GM12892 (cell line): ENCODE measurements around the gene USP15.
"Not testable (repeated sequence)": the region's sequence is repeated elsewhere in the genome, so short reads cannot be mapped to it uniquely, and the experiment has no call there.

Experiments
- DNase-seq: peaks from one replicate; pipeline ENCODE4 v3.0.0; 2011; ENCODE audit not compliant: insufficient read length
- FAIRE-seq: peaks from 2 replicates; lab custom pipeline; 2011; peaks lifted over from hg19 to GRCh38; lab: Jason Lieb, UNC
- POLR2A ChIP-seq: IDR thresholded peaks from 2 replicates; pipeline ENCODE4 v1.6.1; 2011; ENCODE audit warnings: low read depth, low read length, control low read depth
- POLR2AphosphoS5 ChIP-seq: IDR thresholded peaks from 2 replicates; pipeline ENCODE4 v1.6.1; 2011; ENCODE audit warnings: low read depth, low read length, control low read depth
- TAF1 ChIP-seq: IDR thresholded peaks from 2 replicates; pipeline ENCODE4 v1.6.1; 2011; ENCODE audit warnings: low read depth, mild to moderate bottlenecking, control low read depth, low read length, borderline replicate concordance

The USP15 gene

DNA sequence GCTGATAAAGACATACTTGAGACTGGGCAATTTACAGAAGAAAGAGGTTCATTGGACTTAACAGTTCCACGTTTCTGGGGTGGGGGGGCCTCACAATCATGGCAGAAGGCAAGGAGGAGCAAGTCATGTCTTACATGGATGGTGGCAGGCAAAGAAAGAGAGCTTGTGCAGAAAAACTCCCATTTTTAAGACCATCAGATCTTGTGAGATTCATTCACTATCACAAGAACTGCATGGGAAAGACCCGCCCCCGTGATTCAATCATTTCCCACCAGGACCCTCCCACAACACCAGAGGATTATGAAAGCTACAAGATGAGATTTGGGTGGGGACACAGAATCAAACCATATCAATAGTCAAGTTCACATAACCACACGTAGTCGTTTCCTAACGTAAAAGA lies 85.5 kb downstream of the USP15 start:
- DNase-seq (no peak), FAIRE-seq (no peak)
- TF ChIP-seq TAF1 (no peak), POLR2A (no peak), POLR2AphosphoS5 (no peak)

- no peak for DNase-seq
- TF ChIP-seq POLR2AphosphoS5 (no peak), TAF1 (no peak), POLR2A (no peak)
- FAIRE-seq = no peak
These were observed 86.6 kb downstream of the USP15 start for GRCh38 chr12:62346817-62347216.

DNA sequence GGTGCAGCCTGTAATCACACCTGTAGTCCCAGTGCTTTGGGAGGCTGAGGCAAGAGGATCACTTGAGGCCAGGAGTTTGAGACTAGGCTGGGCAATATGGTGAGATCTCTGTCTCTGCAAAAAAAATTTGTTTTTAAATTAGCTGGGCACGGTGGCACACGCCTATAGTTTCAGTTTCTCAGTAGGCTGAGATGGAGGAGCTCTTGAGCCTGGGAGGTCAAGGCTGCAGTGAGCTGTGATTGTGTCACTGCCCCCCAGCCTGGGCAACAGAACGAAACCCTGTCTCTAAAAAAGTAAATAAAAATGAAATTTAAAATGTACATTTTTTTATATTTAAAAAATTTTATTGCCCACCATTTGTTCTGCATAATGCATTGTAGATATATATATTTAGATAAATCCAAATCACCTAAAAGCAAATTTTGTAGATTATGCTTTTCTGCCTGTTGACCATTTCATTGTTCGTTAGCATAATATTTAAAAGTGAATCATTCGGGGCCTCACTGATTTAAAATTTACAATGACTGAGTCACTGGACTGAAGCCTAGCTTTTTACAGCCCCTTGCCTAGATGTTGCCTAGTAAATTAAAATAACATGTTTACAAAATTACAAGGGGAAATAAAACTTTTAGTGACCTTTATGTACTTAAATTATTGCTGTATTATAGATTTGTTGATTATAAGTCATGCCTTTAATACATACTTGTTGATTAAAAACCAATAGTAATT lies 87.9 kb downstream of the USP15 start:
- DNase-seq = no peak
- TF ChIP-seq POLR2AphosphoS5 (no peak), TAF1 (no peak), POLR2A (no peak)
- no peak for FAIRE-seq

GRCh38 chr12:62350554-62350953 lies 90.3 kb downstream of the USP15 start:
- TF ChIP-seq POLR2A (no peak), TAF1 (no peak), POLR2AphosphoS5 (no peak)
- no peak for DNase-seq
- FAIRE-seq = no peak

DNA sequence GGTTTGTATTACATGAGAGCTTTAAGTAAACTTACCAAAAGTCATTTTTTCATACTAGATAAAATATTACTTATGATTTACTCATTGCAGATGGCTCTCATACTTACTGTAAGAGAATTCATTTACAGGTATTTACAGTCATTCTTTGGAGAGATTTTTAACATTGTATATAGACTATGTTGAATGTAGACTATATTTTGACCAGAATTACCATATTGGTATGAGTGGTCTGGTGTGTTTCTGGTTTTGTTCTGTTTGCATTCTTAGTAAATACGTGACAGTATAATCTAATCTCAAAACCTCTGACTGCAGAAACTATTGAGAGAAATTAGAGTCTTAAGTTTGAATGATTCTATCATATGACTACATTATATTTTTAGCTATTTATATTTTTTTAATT lies 91.1 kb downstream of the USP15 start:
- TF ChIP-seq POLR2A (no peak), TAF1 (no peak), POLR2AphosphoS5 (no peak)
- FAIRE-seq = no peak
- DNase-seq = no peak

- FAIRE-seq = no peak
These were observed 100.8 kb downstream of the USP15 start for GRCh38 chr12:62361048-62361447.

DNA sequence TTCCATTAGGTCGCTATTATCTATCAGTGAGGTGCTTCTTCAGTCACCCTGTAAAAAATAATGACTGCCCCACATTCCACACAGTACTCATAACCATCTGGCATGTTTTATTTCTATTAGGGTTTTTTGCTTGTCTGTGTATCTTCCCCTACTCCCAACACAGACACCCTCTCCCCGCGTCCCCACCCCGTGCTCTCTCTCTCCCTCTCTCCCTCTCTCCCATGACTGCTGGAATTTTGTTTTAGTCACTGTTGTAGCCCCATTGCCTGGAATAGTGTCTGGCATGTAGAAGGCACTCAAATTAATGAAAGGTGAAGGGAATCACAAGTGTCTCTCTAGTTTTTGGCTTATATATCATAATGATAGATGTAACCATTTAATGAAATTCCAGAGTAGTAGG lies 103.3 kb downstream of the USP15 start:
- FAIRE-seq (no peak), DNase-seq (no peak)
- no peak for TF ChIP-seq TAF1
- TF ChIP-seq POLR2AphosphoS5 = no peak
- no peak for TF ChIP-seq POLR2A

More at GRCh38 chr12:62361048-62361447, 100.8 kb downstream of the USP15 start:
- DNase-seq = no peak
- TF ChIP-seq POLR2A (no peak), TAF1 (no peak), POLR2AphosphoS5 (no peak)

- FAIRE-seq = not testable (repeated sequence)
These were observed 104.5 kb downstream of the USP15 start for GRCh38 chr12:62364697-62365096.

DNA sequence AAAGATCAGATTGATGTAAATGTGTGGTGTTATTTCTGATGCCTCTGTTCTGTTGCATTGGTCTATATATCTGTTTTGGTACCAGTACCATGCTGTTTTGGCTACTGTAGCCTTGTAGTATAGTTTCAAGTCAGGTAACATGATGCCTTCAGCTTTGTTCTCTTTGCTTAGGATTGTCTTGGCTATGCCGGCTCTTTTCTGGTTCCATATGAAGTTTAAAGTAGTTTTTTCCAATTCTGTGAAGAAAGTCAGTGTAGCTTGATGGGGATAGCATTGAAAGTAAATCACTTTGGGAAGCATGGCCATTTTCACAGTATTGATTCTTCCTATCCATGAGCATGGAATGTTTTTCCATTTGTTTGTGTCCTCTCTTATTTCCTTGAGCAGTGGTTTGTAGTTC lies 105.6 kb downstream of the USP15 start:
- FAIRE-seq = not testable (repeated sequence)

More at GRCh38 chr12:62364697-62365096, 104.5 kb downstream of the USP15 start:
- DNase-seq = not testable (repeated sequence)

GRCh38 chr12:62368430-62369223 lies 108.4 kb downstream of the USP15 start:
- not testable (repeated sequence) for FAIRE-seq, DNase-seq

More for the DNA sequence above, 105.6 kb downstream of the USP15 start:
- not testable (repeated sequence) for DNase-seq

GRCh38 chr12:62370189-62370588 lies 110.0 kb downstream of the USP15 start:
- TF ChIP-seq POLR2A (no peak), TAF1 (no peak), POLR2AphosphoS5 (no peak)
- FAIRE-seq = no peak
- no peak for DNase-seq

DNA sequence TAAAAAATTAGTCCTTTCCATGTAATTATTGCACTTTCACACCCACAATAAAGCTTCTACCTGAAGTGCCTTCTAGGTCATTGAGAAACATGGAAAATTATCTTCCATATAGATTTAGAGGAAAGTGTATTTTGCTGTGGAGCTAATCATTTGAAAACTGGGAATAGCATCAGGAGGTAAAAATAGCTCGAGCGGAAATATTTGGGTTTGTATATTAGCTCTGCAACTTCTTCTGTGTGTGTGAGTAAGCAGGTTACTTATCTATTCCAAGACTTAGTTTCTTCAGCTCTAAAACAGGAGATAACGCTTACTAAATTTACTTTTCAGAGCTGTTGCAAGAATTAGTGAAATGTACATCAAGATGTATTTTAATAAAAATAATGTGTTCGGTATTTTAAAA lies 111.5 kb downstream of the USP15 start:
- TF ChIP-seq POLR2A (no peak), TAF1 (no peak), POLR2AphosphoS5 (no peak)
- no peak for FAIRE-seq
- no peak for DNase-seq
